Esophagus squamous epithelium (tissue), 4 donors: ENCODE results near the gene ZNF277.

ENCODE experiments used
- POLR2A ChIP-seq, 4 donors: fragments of 450-650 bp; IDR thresholded peaks; one replicate each; pipeline ENCODE4 v1.6.1; 2017; ENCODE audit warnings: antibody characterized with exemption in 4 of 4, mild to moderate bottlenecking in 4 of 4, moderate library complexity in 3 of 4
- TF ChIP-seq, protein P1 (sequence below), 6 experiments: fragments of 450-650 bp in 4 of 6; fragments of 200-600 bp in 2 of 6; sonication (generic) in 2 of 6; IDR thresholded peaks; one replicate each; pipeline ENCODE4 v1.5.1; 2016 to 2019; ENCODE audit warnings: antibody characterized with exemption in 6 of 6, mild to moderate bottlenecking in 4 of 6, moderate library complexity in 4 of 6

- TF ChIP-seq, protein P1, sequence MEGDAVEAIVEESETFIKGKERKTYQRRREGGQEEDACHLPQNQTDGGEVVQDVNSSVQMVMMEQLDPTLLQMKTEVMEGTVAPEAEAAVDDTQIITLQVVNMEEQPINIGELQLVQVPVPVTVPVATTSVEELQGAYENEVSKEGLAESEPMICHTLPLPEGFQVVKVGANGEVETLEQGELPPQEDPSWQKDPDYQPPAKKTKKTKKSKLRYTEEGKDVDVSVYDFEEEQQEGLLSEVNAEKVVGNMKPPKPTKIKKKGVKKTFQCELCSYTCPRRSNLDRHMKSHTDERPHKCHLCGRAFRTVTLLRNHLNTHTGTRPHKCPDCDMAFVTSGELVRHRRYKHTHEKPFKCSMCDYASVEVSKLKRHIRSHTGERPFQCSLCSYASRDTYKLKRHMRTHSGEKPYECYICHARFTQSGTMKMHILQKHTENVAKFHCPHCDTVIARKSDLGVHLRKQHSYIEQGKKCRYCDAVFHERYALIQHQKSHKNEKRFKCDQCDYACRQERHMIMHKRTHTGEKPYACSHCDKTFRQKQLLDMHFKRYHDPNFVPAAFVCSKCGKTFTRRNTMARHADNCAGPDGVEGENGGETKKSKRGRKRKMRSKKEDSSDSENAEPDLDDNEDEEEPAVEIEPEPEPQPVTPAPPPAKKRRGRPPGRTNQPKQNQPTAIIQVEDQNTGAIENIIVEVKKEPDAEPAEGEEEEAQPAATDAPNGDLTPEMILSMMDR (IDR thresholded peaks at IDR 0.05), result no peak
- no peak for TF ChIP-seq POLR2A (IDR thresholded peaks at IDR 0.05)
Observed at GRCh38 chr7:112279042-112279441, 72.5 kb downstream of the ZNF277 start.
